D721Med (cell line): ENCODE data around the gene NPAS2.

Experiments used
- DNase-seq: peaks from one replicate; pipeline ENCODE4 v3.0.0; 2011; ENCODE audit warnings: low spot score; ENCODE audit not compliant: insufficient read length
- FAIRE-seq: peaks from 2 replicates; lab custom pipeline; 2011; peaks lifted over from hg19 to GRCh38; lab: Jason Lieb, UNC
- CTCF ChIP-seq: IDR thresholded peaks from 2 replicates; pipeline ENCODE4 v1.5.1; 2012; ENCODE audit warnings: mild to moderate bottlenecking, control low read depth; ENCODE audit not compliant: insufficient read depth; ENCODE audit errors: missing control alignments

NPAS2 gene

GRCh38 chr2:100852999-100853908, 33.3 kb downstream of the NPAS2 start:
- FAIRE-seq, result no peak
- TF ChIP-seq CTCF, result no peak
- no peak for DNase-seq

- no peak for TF ChIP-seq CTCF
- DNase-seq (no peak), FAIRE-seq (no peak)
Observed at GRCh38 chr2:100853909-100854810, 34.2 kb downstream of the NPAS2 start.

GRCh38 chr2:100855084-100855483, 35.1 kb downstream of the NPAS2 start:
- no peak for TF ChIP-seq CTCF
- no peak for FAIRE-seq
- no peak for DNase-seq

- DNase-seq, result no peak
- TF ChIP-seq CTCF, result no peak
- no peak for FAIRE-seq
Observed at GRCh38 chr2:100855606-100856005, 35.7 kb downstream of the NPAS2 start.

- FAIRE-seq (no peak), DNase-seq (no peak)
- TF ChIP-seq CTCF, result no peak
Observed at GRCh38 chr2:100856732-100857131, 36.8 kb downstream of the NPAS2 start.

GRCh38 chr2:100857341-100857740, 37.4 kb downstream of the NPAS2 start:
- DNase-seq (no peak), FAIRE-seq (no peak)
- no peak for TF ChIP-seq CTCF

- FAIRE-seq (no peak), DNase-seq (no peak)
- TF ChIP-seq CTCF, result no peak
Observed at GRCh38 chr2:100857915-100858314, 38.0 kb downstream of the NPAS2 start.
